ENCODE results near the gene TCP11L2. TPM values are rescaled to one million over a fixed set of nuclear protein-coding genes. Genes with fewer than 3 reads are reported as not detected.

TCP11L2 gene
- total and polyA plus RNA-seq, 2 of the 8 experiments (the other 6 are each of a cell fraction or from before 2014, with no cell fraction given) = 2.1 to 7.1 TPM

DNA sequence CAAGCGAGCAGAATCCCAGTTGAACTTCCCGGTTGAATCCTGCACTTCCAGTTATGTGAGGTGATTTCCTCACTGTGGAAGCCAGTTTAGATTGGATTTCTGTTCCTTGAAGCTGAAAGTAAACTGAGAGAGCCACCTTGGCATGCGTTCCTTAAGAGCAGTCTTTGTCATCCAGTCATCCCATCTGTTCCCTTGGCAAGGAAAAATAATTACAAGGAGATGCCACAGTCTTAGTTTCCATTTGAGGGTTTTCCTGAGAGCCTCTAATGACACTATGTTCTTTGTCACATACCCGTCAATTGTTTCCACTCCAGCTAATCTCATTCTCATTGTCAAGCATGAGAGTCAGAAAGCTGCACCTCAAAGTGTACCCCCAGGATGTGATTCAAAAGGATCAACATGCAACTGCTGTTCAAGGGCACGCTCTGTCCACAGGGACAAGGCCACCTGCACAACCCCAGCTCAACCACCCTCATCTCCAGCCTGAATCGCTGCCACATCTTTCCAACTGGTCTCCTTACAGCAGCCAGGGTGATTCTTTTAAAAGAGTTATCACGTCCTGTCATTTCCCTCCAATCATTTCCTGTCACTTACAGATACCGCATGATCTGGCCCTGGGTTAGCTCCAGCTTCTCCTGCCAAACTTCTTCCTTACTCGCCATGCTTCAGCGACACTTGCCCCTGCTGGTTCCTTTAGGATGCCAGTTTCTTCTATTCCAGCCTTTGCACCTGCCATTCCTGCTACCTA lies 18.0 kb upstream of the TCP11L2 start:
- Histone ChIP-seq H2AK5ac (ENCODE audit: low read depth, low read length) (no peak overlapping the region), H3K79me1 (ENCODE audit: low read depth, low read length) (no peaks in the 10 kb centered on the region), H2BK120ac (replicated peaks; ENCODE audit: low read depth, low read length) (no peak overlapping the region), H3K4me3 (ENCODE audit: extremely low read depth in 1 of 4, insufficient read depth in 2 of 4, low read depth in 3 of 4, low read length in 4 of 4) (no peak overlapping the region), H2BK5ac (ENCODE audit: low read depth, low read length) (no peak overlapping the region), H4K20me1 (replicated peaks in 1 of 2; ENCODE audit: control insufficient read depth in 1 of 2, insufficient read depth in 2 of 2, low read length in 2 of 2) (no peaks in the 10 kb centered on the region), H4K5ac (ENCODE audit: insufficient read length, low read depth, low read length) (no peak overlapping the region), H2BK15ac (ENCODE audit: low read length) (no peak overlapping the region; the same call in 1 of the 2 replicates), H2AFZ (ENCODE audit: low read length) (no peak overlapping the region), H3K79me2 (ENCODE audit: control insufficient read depth in 1 of 2, insufficient read depth in 2 of 2, low read length in 2 of 2) (no peaks in the 10 kb centered on the region), H3K14ac (ENCODE audit: insufficient read length) (no peak overlapping the region), H3K9me3 (ENCODE audit: insufficient read depth in 2 of 2, low read depth in 1 of 2, low read length in 1 of 2) (no peaks in the 10 kb centered on the region), H3K23ac (ENCODE audit: insufficient read length) (no peak overlapping the region), H3K9ac (replicated peaks in 1 of 4; ENCODE audit: extremely low read depth in 1 of 4, low read depth in 3 of 4, low read length in 3 of 4) (no peak overlapping the region), H3K36me3 (ENCODE audit: control insufficient read depth in 2 of 4, insufficient read depth in 4 of 4, low read length in 3 of 4) (no peaks in the 10 kb centered on the region), H3K18ac (ENCODE audit: extremely low read depth, low read length) (no peak overlapping the region), H3K4ac (replicated peaks; ENCODE audit: insufficient read length, low read depth, low read length) (no peak overlapping the region), H4K91ac (replicated peaks; ENCODE audit: insufficient read length, low read length) (no peak overlapping the region), H4K8ac (ENCODE audit: extremely low read depth, insufficient read depth, low read length) (no peak overlapping the region), H2BK12ac (ENCODE audit: low read depth, low read length) (no peak overlapping the region), H3K4me1 (replicated peaks in 1 of 4; ENCODE audit: control insufficient read depth in 3 of 4, insufficient read depth in 4 of 4, low read length in 3 of 4) (no peaks in the 10 kb centered on the region), H3K27ac (ENCODE audit: low read depth, low read length) (no peak overlapping the region), H3K4me2 (ENCODE audit: insufficient read depth in 1 of 2, low read depth in 2 of 2, low read length in 2 of 2) (no peak overlapping the region), H3K27me3 (replicated peaks in 1 of 4; ENCODE audit: control insufficient read depth in 3 of 4, extremely low read depth in 1 of 4, insufficient read depth in 3 of 4, low read length in 3 of 4) (no peaks in the 10 kb centered on the region), H3K23me2 (ENCODE audit: low read depth, low read length) (no peaks in the 10 kb centered on the region), H2BK20ac (ENCODE audit: low read length) (no peak overlapping the region), H3K56ac (replicated peaks; ENCODE audit: insufficient read length, low read depth, low read length) (no peak overlapping the region)
- no peak for FAIRE-seq
- TF ChIP-seq TBP (IDR thresholded peaks at IDR 0.05; ENCODE audit: low read depth, low read length) = no peak
- TF ChIP-seq, protein P1, sequence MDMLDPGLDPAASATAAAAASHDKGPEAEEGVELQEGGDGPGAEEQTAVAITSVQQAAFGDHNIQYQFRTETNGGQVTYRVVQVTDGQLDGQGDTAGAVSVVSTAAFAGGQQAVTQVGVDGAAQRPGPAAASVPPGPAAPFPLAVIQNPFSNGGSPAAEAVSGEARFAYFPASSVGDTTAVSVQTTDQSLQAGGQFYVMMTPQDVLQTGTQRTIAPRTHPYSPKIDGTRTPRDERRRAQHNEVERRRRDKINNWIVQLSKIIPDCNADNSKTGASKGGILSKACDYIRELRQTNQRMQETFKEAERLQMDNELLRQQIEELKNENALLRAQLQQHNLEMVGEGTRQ (IDR thresholded peaks at IDR 0.05; ENCODE audit: low read length) = no peak
- TF ChIP-seq SIN3A (conservative IDR thresholded peaks at IDR 0.05 in 1 of 2, IDR thresholded peaks at IDR 0.05 in 1 of 2; ENCODE audit: low read depth in 1 of 2, low read length in 2 of 2) = no peak
- no peak for TF ChIP-seq YY1 (IDR thresholded peaks at IDR 0.05; ENCODE audit: low read depth, low read length)
- no peak for TF ChIP-seq E2F6 (IDR thresholded peaks at IDR 0.05)
- POLR2A ChIA-PET (ENCODE audit: partially characterized antibody) = interaction anchor here (1.6 to 2.4 kb wide), 2 partner anchors 37 to 57 kb away, joined by 4 to 5 read pairs; no protein-coding TSS in a partner anchor
- WGBS, 2 experiments (ENCODE audit: extremely low coverage in 1 of 2, insufficient coverage in 1 of 2, insufficient read length in 1 of 2, insufficient replicate concordance in 2 of 2, low coverage in 1 of 2, low lambda C conversion rate in 2 of 2, missing lambda C conversion rate in 1 of 2) = 78% methylated on average over 10 of the region's 10 CpGs; no CpG with 5 or more reads in 1 of the 2 experiments
- CTCF ChIA-PET (ENCODE audit: partially characterized antibody) = interaction anchor here (0.6 to 5.7 kb wide), 16 partner anchors 10 to 148 kb away, joined by 3 to 125 read pairs (median 4); no protein-coding TSS in a partner anchor
- no peak for DNase-seq (ENCODE audit: low read depth in 1 of 2, low spot score in 2 of 2)
